GM19452 (cell line): Measurements from ENCODE around the gene FICD.
A peak's percentile ranks its signal among the peaks of the same experiment; 100 is the strongest.
"Not testable (repeated sequence)": the region's sequence is repeated elsewhere in the genome, so short reads cannot be mapped to it uniquely, and the experiment has no call there.

ENCODE experiments used
- ATAC-seq: cut with Tn5 transposase; IDR thresholded peaks from one replicate; pipeline ENCODE4 v1.9.1; 2021; ENCODE audit not compliant: unreplicated experiment

FICD gene

DNA sequence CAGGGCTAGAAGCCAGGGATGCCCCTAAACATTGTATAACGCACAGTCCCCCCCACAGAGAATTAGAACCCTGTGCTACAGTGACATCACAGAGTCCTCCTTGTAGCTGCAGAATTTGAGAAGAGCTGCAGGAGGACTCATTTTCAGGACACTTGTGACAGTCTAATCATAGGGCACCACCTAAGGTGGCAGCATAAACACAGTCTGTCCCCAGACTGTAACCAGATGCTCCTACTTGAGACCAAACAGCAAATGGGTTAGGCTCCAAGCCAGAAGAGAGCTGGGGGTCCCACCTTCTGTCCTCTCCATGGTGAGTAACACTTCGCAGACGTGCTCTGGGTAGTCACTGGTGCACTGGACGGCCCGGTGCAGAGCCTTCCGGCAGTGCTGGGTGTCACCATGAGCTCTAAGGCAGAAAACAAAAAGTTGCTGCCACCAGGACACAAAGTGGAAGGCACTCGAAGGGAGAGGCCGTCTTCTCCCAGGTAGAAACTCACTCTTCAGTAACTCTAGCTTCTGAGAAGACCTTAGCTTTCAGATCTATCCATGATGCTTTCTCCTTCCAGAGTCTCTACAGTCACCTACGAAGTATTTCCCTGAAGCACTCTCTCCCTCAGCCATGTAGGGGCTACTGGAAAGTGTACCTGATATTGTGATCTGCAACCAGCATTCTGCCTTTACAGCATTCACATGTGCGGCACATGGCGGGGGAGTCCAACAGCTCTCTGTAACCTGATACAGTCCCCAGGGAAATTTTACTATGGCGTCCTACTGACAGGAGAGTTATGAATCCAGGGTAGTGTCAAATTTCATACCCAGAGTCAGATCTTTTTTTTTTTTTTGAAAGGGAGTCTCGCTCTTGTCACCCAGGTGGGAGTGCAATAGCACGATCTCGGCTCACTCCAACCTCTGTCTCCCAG, 17.1 kb downstream of the FICD start:
- ATAC-seq = no peak

DNA sequence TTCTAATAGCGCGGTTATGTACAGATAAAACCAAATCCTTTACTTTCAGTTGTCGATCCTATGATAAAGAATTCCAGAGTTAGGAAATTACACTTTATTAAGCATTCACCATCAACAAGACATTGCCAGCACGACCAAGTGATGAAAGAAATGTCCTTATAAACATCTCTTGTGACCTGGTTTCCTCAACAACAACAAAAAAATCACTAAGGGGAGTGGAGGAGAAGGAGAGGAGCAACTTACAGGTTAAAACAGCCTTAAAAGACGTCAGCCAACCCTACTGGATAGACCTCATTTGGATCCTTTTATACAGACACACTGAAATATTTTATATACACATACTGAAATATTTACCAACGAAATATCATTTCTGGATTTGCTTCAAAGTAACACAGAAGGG, 23.1 kb downstream of the FICD start:
- no peak for ATAC-seq

DNA sequence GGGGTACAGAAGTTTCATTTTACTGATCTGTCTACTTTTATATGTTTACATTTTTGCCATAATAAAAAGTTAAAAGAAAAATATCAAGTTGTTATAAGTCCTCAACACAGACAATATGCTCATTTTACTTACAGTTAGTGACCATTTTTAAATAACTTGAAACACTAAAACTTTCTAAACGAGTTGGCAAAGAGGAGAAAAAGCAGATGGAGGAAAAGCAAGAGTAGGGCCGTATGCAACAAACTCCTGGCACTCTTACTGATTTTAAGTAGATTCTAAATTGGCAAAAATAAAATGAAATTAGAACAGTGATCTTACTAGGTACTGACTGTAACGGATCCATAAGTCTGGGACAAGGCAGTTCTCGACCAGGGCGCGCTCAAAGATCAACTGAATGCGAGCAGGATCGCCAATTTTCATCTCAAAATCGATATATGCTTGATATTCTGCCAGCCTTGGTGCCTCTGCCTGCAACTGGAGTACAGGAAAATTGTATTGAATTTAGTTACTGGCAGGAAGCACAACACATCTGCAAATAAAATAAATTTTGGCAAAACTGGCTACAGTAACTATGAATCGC, 23.6 kb downstream of the FICD start:
- no peak for ATAC-seq

DNA sequence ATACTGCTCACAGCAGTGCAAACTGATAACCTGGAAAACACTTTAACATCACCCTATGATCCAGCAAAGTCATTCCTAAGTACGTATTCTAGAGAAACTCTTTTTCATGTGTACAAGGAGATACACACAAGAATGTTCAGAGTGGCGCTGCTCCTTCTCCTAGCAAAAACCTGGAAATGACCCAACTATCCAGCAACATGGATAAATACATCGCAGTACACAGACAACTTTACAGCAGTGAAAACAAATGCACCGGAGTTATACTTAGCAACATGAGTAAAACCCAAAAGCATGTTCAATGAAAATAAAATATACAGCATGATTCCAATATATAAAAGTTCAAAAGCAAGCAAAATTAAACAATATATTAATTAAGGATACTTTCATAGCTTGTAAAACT, 27.2 kb downstream of the FICD start:
- ATAC-seq = no peak

- ATAC-seq = no peak
Observed at GRCh38 chr12:108543652-108544051, 28.6 kb downstream of the FICD start.

- no peak for ATAC-seq
Observed at GRCh38 chr12:108547686-108548085, 32.6 kb downstream of the FICD start.

DNA sequence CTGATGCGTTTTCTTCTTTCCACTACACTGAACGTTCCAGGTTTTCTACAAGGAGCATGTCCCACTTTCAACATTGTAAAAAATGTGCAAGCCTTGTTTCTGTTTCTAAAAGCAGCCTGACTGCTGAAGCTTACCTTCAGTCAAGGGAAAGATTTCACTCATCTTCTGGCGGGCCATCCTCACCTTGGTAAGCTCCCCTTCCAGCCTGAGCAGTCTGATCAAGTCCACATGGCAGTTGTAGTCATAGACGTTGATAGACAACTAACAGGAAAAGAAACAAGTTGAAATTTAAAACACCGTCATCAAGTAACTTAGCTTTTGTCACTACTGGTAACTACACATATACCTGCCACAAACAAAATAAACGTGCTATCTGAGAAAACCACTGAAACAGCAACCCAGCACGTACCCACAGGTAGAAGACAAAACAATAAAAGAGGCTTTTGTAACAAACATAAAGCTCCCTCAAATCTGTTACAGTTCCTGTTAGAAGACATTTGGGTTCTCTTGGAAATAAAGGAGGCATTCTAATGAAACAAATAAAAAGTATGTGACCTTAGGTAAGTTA, 34.0 kb downstream of the FICD start:
- no peak for ATAC-seq

GRCh38 chr12:108551535-108551934, 36.5 kb downstream of the FICD start:
- no peak for ATAC-seq

- no peak for ATAC-seq
Observed at GRCh38 chr12:108553799-108554198, 38.7 kb downstream of the FICD start.

- not testable (repeated sequence) for ATAC-seq
Observed at GRCh38 chr12:108555383-108555782, 40.3 kb downstream of the FICD start.

- no peak for ATAC-seq
Observed at GRCh38 chr12:108559007-108559655, 44.1 kb downstream of the FICD start.

- ATAC-seq = no peak
Observed at GRCh38 chr12:108559748-108560147, 44.7 kb downstream of the FICD start.

DNA sequence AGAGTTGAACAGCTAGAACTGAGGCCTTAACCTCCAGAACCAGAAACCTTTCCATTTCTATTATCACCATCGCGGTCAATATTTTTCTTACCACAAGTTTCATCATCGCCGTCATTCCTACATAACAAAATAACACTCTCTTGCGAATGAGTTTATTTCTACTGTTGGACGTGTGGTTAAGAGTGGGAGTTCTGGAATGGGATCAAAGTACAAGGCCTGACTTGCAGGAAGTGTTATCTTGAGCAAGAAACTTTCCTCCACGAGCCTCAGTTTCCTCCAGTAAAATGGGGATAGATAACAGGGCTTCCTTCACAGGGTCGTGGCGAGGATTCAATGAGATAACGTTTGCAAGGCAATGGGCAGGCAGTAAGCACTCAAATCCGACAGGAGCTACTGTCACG, 45.2 kb downstream of the FICD start:
- ATAC-seq = no peak

DNA sequence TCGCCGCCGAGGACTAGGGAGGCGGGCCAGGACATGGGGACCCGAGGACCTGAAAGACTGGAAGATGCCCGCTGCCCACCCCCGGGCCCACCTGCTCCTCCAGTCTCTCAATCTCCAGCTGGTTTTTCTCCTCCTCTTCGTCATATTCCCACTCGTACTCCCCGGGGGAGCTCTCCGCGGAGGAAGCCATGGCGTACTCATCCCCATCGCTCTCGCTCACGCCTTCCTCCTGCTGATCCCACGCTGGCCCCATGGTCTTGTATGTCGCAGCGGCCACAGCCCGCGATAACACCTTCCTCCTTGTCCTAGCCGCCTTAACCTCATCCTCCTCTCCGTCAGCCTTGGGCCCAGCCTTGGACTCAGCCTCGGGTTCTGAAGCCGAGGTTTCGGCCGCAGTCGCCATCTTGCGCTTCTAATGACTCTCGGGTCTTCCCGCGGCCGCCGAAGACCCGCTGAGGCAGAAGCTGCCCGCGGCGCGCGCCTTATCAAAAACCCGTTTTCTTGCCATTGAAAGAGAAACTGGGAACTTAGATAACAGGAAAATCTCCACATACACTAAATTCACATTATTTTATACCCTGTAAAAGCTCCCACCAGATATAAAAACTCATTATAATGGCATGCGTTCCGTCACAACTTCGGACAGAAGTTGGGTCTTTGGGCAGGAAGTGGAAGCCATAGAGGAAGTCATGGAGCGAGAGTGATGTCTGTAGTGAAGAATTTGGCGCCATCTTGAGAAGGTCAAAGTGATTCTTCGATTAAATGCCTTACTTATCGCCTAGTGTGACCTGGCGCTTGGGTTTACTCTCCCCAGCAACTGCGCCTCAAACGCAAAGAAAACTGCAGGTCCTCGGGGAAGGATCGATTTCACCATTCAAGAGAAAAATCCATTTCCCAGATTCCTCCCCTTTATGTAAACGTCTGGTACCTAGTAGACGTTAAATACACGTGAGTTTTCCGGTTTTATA, 46.0 kb downstream of the FICD start, which contains the start of gene SART3:
Gene SART3, minus strand, starts transcription at position 422 of the 968 bp plus-strand sequence. Its CDS starts 19 bp downstream, at position 403.
- ATAC-seq = peak; percentile 40

GRCh38 chr12:108561852-108562347, 46.8 kb downstream of the FICD start:
- no peak for ATAC-seq

DNA sequence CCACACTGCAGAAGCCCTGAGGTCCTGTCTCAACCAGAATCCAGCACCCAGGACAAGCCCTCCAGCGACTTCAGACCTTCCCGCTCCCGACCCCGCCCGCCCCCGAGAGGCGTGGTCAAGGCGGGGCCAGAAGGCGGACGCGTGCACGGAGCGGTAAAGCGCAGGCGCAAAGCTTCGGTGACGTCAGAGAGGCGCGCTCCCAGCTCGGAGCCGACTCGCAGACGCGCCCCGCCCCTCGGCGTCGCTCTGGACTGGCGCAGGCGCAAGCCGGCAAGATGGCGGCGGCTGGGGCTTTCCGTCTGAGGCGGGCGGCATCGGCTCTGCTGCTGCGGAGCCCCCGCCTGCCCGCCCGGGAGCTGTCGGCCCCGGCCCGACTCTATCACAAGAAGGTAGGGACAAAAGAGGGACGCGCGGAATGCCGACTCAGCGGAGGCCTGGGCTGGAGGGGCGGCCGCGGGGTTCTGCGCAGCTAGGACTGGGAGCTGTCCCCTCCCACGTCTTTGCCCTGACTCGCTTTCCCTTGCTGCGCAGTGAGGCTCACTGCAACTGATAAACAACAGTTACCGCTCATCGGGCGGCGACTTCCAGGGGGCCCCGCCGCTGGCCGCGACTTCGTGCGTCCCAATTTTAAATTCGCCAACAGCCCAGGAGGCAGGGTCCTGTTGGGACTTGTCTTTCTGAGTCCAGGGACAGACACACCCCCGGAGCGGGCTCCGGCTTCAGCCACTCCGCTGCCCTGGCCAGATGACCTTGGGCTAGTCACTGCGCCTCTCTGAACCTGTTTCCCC, 47.5 kb downstream of the FICD start, which contains the start of gene ISCU:
Gene ISCU, plus strand, starts transcription at position 249 of the 788 bp plus-strand sequence. Its CDS starts 27 bp downstream, at position 276.
- peak; percentile 51 for ATAC-seq

DNA sequence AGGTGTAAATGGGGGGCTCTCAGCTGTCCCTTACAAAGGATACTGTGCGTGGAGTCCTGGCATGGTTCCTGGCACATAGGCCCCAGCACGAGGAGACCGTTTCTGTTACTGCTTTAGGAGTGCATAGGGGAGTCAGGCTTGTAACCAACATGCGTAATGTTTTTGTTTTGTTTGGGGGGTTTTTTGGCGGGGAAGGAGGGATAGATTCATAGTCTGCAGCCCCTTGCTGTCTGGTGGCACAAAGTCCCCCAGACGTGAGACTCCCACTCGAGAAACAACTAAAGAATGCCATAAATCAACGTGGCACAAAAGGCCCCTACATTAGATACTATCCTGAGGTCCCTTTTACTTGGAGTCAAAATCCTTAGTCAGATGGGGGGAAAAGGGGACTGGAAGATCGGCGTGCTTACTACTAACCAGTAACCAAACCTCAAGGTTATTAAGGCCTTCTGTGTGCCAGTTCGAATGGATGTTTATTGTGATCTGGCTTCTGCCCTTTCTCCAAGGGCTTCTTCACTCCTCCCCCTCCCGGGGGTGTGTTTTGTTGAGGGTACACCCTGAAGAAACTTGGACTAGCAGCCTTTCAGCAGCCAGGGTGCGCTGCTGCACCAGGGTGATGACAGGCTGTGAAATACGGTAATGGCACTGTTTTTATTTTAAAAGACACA, 48.2 kb downstream of the FICD start:
- no peak for ATAC-seq

GRCh38 chr12:108563804-108564151, 48.7 kb downstream of the FICD start:
- no peak for ATAC-seq

DNA sequence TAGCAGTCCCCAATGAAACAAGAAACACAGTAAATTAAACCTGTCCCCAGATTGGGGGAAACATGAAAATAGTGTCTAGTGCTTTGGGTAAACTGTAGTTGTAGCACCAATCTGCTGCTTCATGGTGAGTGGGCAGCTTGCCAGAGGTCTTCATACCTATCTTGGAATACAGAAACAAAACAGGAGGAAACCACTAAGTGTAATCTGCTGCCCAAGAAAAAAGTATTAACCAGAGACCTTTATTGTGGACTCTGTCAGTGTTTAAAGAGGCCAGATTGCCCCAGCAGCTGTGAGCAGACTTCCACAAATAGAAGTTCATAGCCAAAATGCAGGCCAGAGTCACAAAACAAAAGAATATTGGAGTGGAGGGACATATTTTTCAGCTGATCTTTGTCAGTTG, 49.6 kb downstream of the FICD start:
- no peak for ATAC-seq
